SU-DHL-6 (cell line): ENCODE data around the gene ABHD12B.

ENCODE experiments used
- H2AFZ ChIP-seq: fragments of 200-600 bp; sonication (generic); 2 replicates; pipeline ENCODE4 v1.6.1; 2014; ENCODE audit warnings: low read depth, mild to moderate bottlenecking, moderate library complexity, mixed read lengths, antibody characterized with exemption, low read length; ENCODE audit not compliant: severe bottlenecking
- H3F3A ChIP-seq: fragments of 200-600 bp; shearing (Covaris generic); 2 replicates; pipeline ENCODE4 v1.6.0; 2016; ENCODE audit warnings: antibody characterized with exemption, mild to moderate bottlenecking; ENCODE audit not compliant: insufficient read depth
- H3K27ac ChIP-seq: fragments of 200-600 bp; sonication (generic); 2 replicates; pipeline ENCODE4 v1.5.1; 2016; ENCODE audit warnings: low read depth, mild to moderate bottlenecking, low read length, moderate library complexity, mixed read lengths
- H3K27me3 ChIP-seq: fragments of 200-600 bp; sonication (generic), shearing (Covaris generic); 2 replicates; pipeline ENCODE4 v1.6.0; 2014; ENCODE audit warnings: mild to moderate bottlenecking, low read length
- H3K36me3 ChIP-seq: fragments of 200-600 bp; sonication (generic); 2 replicates; pipeline ENCODE4 v1.6.1; 2014; ENCODE audit warnings: mild to moderate bottlenecking, low read length, mixed read lengths
- H3K4me2 ChIP-seq: fragments of 300-600, 200-600 bp; shearing (Covaris generic), sonication (generic); 2 replicates; pipeline ENCODE4 v1.6.0; 2014; ENCODE audit warnings: low read length, low read depth, mild to moderate bottlenecking; ENCODE audit not compliant: poor library complexity, severe bottlenecking
- H3K4me3 ChIP-seq: fragments of 200-600 bp; sonication (generic); 2 replicates; pipeline ENCODE4 v1.5.1; 2014; ENCODE audit warnings: antibody characterized with exemption, low read length, mild to moderate bottlenecking, mixed read lengths; ENCODE audit not compliant: insufficient read depth, poor library complexity, severe bottlenecking
- H3K79me2 ChIP-seq: fragments of 200-600 bp; sonication (generic); 2 replicates; pipeline ENCODE4 v1.6.1; 2014; ENCODE audit warnings: mild to moderate bottlenecking, low read length, moderate library complexity; ENCODE audit not compliant: insufficient read depth
- H3K9ac ChIP-seq: fragments of 200-600 bp; sonication (generic); 2 replicates; pipeline ENCODE4 v1.7.0; 2014; ENCODE audit warnings: mild to moderate bottlenecking, low read length
- H3K9me2 ChIP-seq: fragments of 200-600 bp; sonication (generic); replicated peaks from 2 replicates; pipeline ENCODE4 v1.6.1; 2014; ENCODE audit warnings: low read length; ENCODE audit not compliant: insufficient read depth
- H3K9me3 ChIP-seq: fragments of 200-600 bp; sonication (generic); 2 replicates; pipeline ENCODE4 v1.6.1; 2014; ENCODE audit warnings: low read length, mixed read lengths; ENCODE audit not compliant: insufficient read depth
- H4K20me1 ChIP-seq: fragments of 200-600 bp; sonication (generic); 2 replicates; pipeline ENCODE4 v1.6.1; 2014; ENCODE audit warnings: low read depth, mild to moderate bottlenecking, antibody characterized with exemption, low read length, moderate library complexity, mixed read lengths
- EZH2phosphoT487 ChIP-seq: fragments of 200-600 bp; sonication (generic), shearing (Covaris generic); conservative IDR thresholded peaks from 2 replicates; pipeline ENCODE4 v1.6.1; 2018; ENCODE audit warnings: mild to moderate bottlenecking, antibody characterized with exemption, low read length, moderate library complexity, mixed read lengths
- TF ChIP-seq, protein P1 (sequence below): fragments of 200-600 bp; sonication (generic); IDR thresholded peaks from one replicate; pipeline ENCODE4 v1.5.1; 2017; ENCODE audit warnings: antibody characterized with exemption, mild to moderate bottlenecking, low read length, moderate library complexity; ENCODE audit not compliant: insufficient read depth, poor library complexity, severe bottlenecking

ABHD12B gene

GRCh38 chr14:50830044-50830931 lies 41.6 kb upstream of the ABHD12B start:
- Histone ChIP-seq H2AFZ (no peak overlapping the region), H3K27me3 (no peaks in the 10 kb centered on the region), H3K9me2 (no peaks in the 10 kb centered on the region), H3F3A (peaks cover 16% of the 10 kb centered on the region; the same call in 1 of the 2 replicates), H4K20me1 (peaks cover 8% of the 10 kb centered on the region; the same call in 1 of the 2 replicates), H3K9me3 (no peaks in the 10 kb centered on the region), H3K4me2 (peak overlapping the region; percentile 92), H3K79me2 (peaks cover 51% of the 10 kb centered on the region), H3K4me3 (peak overlapping the region; percentile 63), H3K27ac (peak overlapping the region; percentile 79), H3K36me3 (no peaks in the 10 kb centered on the region), H3K9ac (peak overlapping the region; percentile 79)
- TF ChIP-seq, protein P1, sequence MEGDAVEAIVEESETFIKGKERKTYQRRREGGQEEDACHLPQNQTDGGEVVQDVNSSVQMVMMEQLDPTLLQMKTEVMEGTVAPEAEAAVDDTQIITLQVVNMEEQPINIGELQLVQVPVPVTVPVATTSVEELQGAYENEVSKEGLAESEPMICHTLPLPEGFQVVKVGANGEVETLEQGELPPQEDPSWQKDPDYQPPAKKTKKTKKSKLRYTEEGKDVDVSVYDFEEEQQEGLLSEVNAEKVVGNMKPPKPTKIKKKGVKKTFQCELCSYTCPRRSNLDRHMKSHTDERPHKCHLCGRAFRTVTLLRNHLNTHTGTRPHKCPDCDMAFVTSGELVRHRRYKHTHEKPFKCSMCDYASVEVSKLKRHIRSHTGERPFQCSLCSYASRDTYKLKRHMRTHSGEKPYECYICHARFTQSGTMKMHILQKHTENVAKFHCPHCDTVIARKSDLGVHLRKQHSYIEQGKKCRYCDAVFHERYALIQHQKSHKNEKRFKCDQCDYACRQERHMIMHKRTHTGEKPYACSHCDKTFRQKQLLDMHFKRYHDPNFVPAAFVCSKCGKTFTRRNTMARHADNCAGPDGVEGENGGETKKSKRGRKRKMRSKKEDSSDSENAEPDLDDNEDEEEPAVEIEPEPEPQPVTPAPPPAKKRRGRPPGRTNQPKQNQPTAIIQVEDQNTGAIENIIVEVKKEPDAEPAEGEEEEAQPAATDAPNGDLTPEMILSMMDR, result no peak
- TF ChIP-seq EZH2phosphoT487, result no peak

DNA sequence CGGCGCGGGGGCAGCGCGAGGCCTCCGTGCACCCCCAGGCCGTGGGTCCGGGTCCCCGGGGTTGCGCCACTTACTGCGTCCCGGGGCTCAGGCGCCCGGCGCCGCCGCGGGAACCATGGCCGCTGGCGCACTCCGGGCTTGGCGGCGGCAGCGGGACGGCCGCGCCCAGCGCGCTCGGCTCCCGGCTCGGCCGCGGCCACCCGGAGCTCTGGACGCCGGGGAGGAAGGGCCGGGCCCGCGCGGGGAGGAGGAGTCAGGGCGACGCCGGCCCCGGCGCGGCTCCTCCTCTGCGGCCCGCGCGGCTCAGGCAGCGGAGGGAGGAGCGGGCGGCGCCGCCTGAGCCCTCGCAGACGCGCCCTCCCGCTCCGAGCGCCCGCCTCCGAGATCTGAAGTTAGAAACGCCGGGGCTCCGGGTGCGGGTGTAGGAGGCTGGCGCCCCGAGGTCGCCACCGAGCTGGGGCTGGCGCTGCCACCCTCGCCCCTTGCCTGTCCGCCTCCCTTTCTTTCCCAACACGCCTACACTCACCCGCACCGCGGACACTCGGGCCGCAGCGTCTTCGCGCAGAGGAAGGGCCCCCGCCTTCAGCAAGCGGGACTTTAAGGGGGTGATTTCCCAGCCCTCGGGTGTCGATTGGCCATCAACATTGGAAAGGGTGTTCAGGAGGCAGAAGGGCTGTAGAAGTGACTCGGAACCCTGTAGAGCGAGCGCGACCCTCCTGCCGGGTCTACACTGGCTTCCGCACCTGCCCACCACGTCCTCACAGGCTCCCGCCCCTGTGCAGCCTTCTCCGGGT lies 40.7 kb upstream of the ABHD12B start, which contains the start of gene NIN:
TSS of gene NIN (minus strand) at position 231 of the 794 bp plus-strand sequence. CDS start 9,106 bp downstream, outside the sequence.
- no peaks in the 10 kb centered on the region for H3K9me2 ChIP-seq
- peaks cover 9% of the 10 kb centered on the region; the same call in 1 of the 2 replicates for H3F3A ChIP-seq
- peak within 1 kb of the TSS; percentile 79 for H3K27ac ChIP-seq
- TF ChIP-seq, protein P1, result no peak
- no peak for TF ChIP-seq EZH2phosphoT487
- H3K27me3 ChIP-seq, result no peaks in the 10 kb centered on the region
- H3K9ac ChIP-seq, result peak within 1 kb of the TSS; percentile 79
- H3K4me2 ChIP-seq, result peak within 1 kb of the TSS; percentile 92
- H3K4me3 ChIP-seq, result peak within 1 kb of the TSS; percentile 63
- H3K79me2 ChIP-seq, result peaks cover 42% of the 10 kb centered on the region
- peak within 1 kb of the TSS; percentile 95 for H2AFZ ChIP-seq
- H3K36me3 ChIP-seq, result no peaks in the 10 kb centered on the region
- H4K20me1 ChIP-seq, result peaks cover 8% of the 10 kb centered on the region; the same call in 1 of the 2 replicates
- no peaks in the 10 kb centered on the region for H3K9me3 ChIP-seq

DNA sequence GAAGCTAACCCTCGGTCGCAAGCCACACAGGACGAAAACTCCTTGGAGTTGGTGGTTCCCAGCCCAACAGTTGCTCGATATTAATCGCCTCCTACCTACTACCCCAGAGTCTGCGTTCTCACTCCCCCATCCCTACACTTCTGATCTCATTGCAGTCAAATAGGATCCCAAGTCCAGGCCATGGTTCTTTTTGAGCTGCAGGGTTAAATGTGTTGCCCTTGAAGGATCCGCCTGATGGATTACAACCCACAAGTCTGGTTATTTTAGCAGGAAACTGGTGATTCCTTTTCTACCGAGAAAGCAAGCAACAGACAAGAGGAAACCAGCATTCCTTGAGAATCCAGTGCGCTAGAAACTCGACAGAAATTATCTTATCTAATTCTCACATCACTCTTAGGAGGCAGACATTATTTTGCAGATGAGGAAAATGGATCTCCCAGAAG lies 40.1 kb upstream of the ABHD12B start:
- H3K4me2 ChIP-seq, result peak overlapping the region; percentile 70
- H2AFZ ChIP-seq, result peak overlapping the region; percentile 95
- H3K9me3 ChIP-seq, result no peaks in the 10 kb centered on the region
- H3K27me3 ChIP-seq, result no peaks in the 10 kb centered on the region
- H3K9me2 ChIP-seq, result no peaks in the 10 kb centered on the region
- TF ChIP-seq, protein P1, result no peak
- H3K4me3 ChIP-seq, result peak overlapping the region; percentile 63
- peaks cover 8% of the 10 kb centered on the region; the same call in 1 of the 2 replicates for H4K20me1 ChIP-seq
- H3K9ac ChIP-seq, result peak overlapping the region; percentile 79
- H3K36me3 ChIP-seq, result no peaks in the 10 kb centered on the region
- H3F3A ChIP-seq, result peaks cover 9% of the 10 kb centered on the region; the same call in 1 of the 2 replicates
- peaks cover 36% of the 10 kb centered on the region for H3K79me2 ChIP-seq
- H3K27ac ChIP-seq, result no peak overlapping the region
